HUES64 (cell line): ENCODE data around the gene STT3B.
A peak's percentile ranks its signal among the peaks of the same experiment; 100 is the strongest.

Experiments
- H3K27ac ChIP-seq: 2 replicates; pipeline ENCODE4 v1.7.0; 2013; ENCODE audit warnings: low read depth, low read length, inconsistent platforms
- H3K27me3 ChIP-seq: 2 replicates; pipeline ENCODE4 v1.6.1; 2013; ENCODE audit warnings: mild to moderate bottlenecking, low read length; ENCODE audit not compliant: insufficient read depth
- H3K36me3 ChIP-seq: 2 replicates; pipeline ENCODE4 v1.6.1; 2013; ENCODE audit warnings: mild to moderate bottlenecking, low read length; ENCODE audit not compliant: insufficient read depth
- H3K4me1 ChIP-seq: 2 replicates; pipeline ENCODE4 v1.6.1; 2013; ENCODE audit warnings: mild to moderate bottlenecking, low read length, moderate library complexity; ENCODE audit not compliant: insufficient read depth
- H3K4me3 ChIP-seq: 2 replicates; pipeline ENCODE4 v1.5.1; 2013; ENCODE audit warnings: mild to moderate bottlenecking, low read length, moderate library complexity
- H3K9ac ChIP-seq: 2 replicates; pipeline ENCODE4 v1.6.1; 2013; ENCODE audit warnings: mild to moderate bottlenecking, low read depth, low read length
- H3K9me3 ChIP-seq: 2 replicates; pipeline ENCODE4 v1.6.1; 2013; ENCODE audit warnings: low read depth, low read length; ENCODE audit not compliant: insufficient read depth
- WGBS: fragments of 150-250, 120-280 bp; methylation state at CpG from one replicate; pipeline ENCODE4 v1.1.7; 2013; ENCODE audit warnings: missing lambda C conversion rate; 5-methylcytosine and 5-hydroxymethylcytosine counted together

Gene STT3B

GRCh38 chr3:31536497-31536896, 3.8 kb downstream of the STT3B start:
- Histone ChIP-seq H3K4me1 (peaks cover 55% of the 10 kb centered on the region), H3K36me3 (no peaks in the 10 kb centered on the region), H3K27ac (no peak overlapping the region), H3K9ac (no peak overlapping the region), H3K27me3 (no peaks in the 10 kb centered on the region), H3K4me3 (peak overlapping the region; percentile 22; the same call in 1 of the 2 replicates), H3K9me3 (no peaks in the 10 kb centered on the region)
- no CpG with 5 or more reads among the region's 2 CpGs for WGBS

- Histone ChIP-seq H3K36me3 (no peaks in the 10 kb centered on the region), H3K9ac (no peak overlapping the region), H3K27me3 (no peaks in the 10 kb centered on the region), H3K9me3 (no peaks in the 10 kb centered on the region), H3K4me1 (peaks cover 56% of the 10 kb centered on the region), H3K4me3 (no peak overlapping the region), H3K27ac (no peak overlapping the region)
- 82% methylated on average over 2 of the region's 2 CpGs for WGBS
Measured at GRCh38 chr3:31538801-31539200, 6.1 kb downstream of the STT3B start.

GRCh38 chr3:31539275-31539674, 6.5 kb downstream of the STT3B start:
- Histone ChIP-seq H3K27ac (no peak overlapping the region), H3K9me3 (no peaks in the 10 kb centered on the region), H3K4me3 (no peak overlapping the region), H3K4me1 (peaks cover 58% of the 10 kb centered on the region), H3K27me3 (no peaks in the 10 kb centered on the region), H3K9ac (no peak overlapping the region), H3K36me3 (no peaks in the 10 kb centered on the region)
- no CpG with 5 or more reads among the region's 1 CpG for WGBS

- Histone ChIP-seq H3K36me3 (no peaks in the 10 kb centered on the region), H3K4me1 (peaks cover 59% of the 10 kb centered on the region), H3K9me3 (no peaks in the 10 kb centered on the region), H3K27ac (no peak overlapping the region), H3K9ac (no peak overlapping the region), H3K27me3 (no peaks in the 10 kb centered on the region), H3K4me3 (no peak overlapping the region)
- WGBS = 96% methylated on average over 2 of the region's 2 CpGs
Measured at GRCh38 chr3:31541089-31541488, 8.4 kb downstream of the STT3B start.

- H3K27ac ChIP-seq = no peak overlapping the region
- no peak overlapping the region for H3K4me3 ChIP-seq
- no peaks in the 10 kb centered on the region for H3K36me3 ChIP-seq
- H3K9me3 ChIP-seq = no peaks in the 10 kb centered on the region
- H3K27me3 ChIP-seq = no peaks in the 10 kb centered on the region
- H3K4me1 ChIP-seq = peaks cover 48% of the 10 kb centered on the region
- 100% methylated on average over 1 of the region's 1 CpG for WGBS
- no peak overlapping the region for H3K9ac ChIP-seq
Measured at GRCh38 chr3:31542246-31542645, 9.5 kb downstream of the STT3B start.

- Histone ChIP-seq H3K27ac (no peak overlapping the region), H3K27me3 (no peaks in the 10 kb centered on the region), H3K4me3 (no peak overlapping the region), H3K36me3 (no peaks in the 10 kb centered on the region), H3K9me3 (no peaks in the 10 kb centered on the region), H3K9ac (no peak overlapping the region), H3K4me1 (peaks cover 47% of the 10 kb centered on the region)
Measured at GRCh38 chr3:31543375-31543774, 10.7 kb downstream of the STT3B start.

- Histone ChIP-seq H3K27me3 (no peaks in the 10 kb centered on the region), H3K4me3 (no peak overlapping the region), H3K27ac (no peak overlapping the region), H3K9ac (no peak overlapping the region), H3K36me3 (no peaks in the 10 kb centered on the region), H3K4me1 (peaks cover 36% of the 10 kb centered on the region), H3K9me3 (no peaks in the 10 kb centered on the region)
- 85% methylated on average over 9 of the region's 9 CpGs for WGBS
Measured at GRCh38 chr3:31544634-31545033, 11.9 kb downstream of the STT3B start.

- no peak overlapping the region for H3K9ac ChIP-seq
- H3K27ac ChIP-seq = no peak overlapping the region
- no peaks in the 10 kb centered on the region for H3K27me3 ChIP-seq
- no peaks in the 10 kb centered on the region for H3K9me3 ChIP-seq
- H3K4me1 ChIP-seq = peaks cover 33% of the 10 kb centered on the region
- WGBS = 90% methylated on average over 1 of the region's 1 CpG
- no peaks in the 10 kb centered on the region for H3K36me3 ChIP-seq
- no peak overlapping the region for H3K4me3 ChIP-seq
Measured at GRCh38 chr3:31546162-31546561, 13.4 kb downstream of the STT3B start.

- Histone ChIP-seq H3K36me3 (no peaks in the 10 kb centered on the region), H3K27me3 (no peaks in the 10 kb centered on the region), H3K4me3 (no peak overlapping the region), H3K4me1 (peaks cover 33% of the 10 kb centered on the region), H3K9me3 (no peaks in the 10 kb centered on the region), H3K27ac (no peak overlapping the region), H3K9ac (no peak overlapping the region)
- WGBS = 89% methylated on average over 1 of the region's 1 CpG
Measured at GRCh38 chr3:31546725-31547124, 14.0 kb downstream of the STT3B start.

- H3K4me1 ChIP-seq = peaks cover 17% of the 10 kb centered on the region
- H3K4me3 ChIP-seq = no peak overlapping the region
- H3K9me3 ChIP-seq = 0 out of 2 replicates have a peak, but pooled peaks cover 3% of the 10 kb centered on the region
- no peaks in the 10 kb centered on the region for H3K27me3 ChIP-seq
- no peaks in the 10 kb centered on the region for H3K36me3 ChIP-seq
- H3K9ac ChIP-seq = no peak overlapping the region
- WGBS = 44% methylated on average over 2 of the region's 2 CpGs
- H3K27ac ChIP-seq = no peak overlapping the region
Measured at GRCh38 chr3:31550452-31551251, 17.9 kb downstream of the STT3B start.

GRCh38 chr3:31551646-31552045, 18.9 kb downstream of the STT3B start:
- no peak overlapping the region for H3K4me3 ChIP-seq
- 97% methylated on average over 2 of the region's 2 CpGs for WGBS
- no peak overlapping the region for H3K9ac ChIP-seq
- H3K27ac ChIP-seq = no peak overlapping the region
- no peaks in the 10 kb centered on the region for H3K36me3 ChIP-seq
- H3K4me1 ChIP-seq = peaks cover 12% of the 10 kb centered on the region; the same call in 1 of the 2 replicates
- H3K27me3 ChIP-seq = no peaks in the 10 kb centered on the region
- 0 out of 2 replicates have a peak, but pooled peaks cover 3% of the 10 kb centered on the region for H3K9me3 ChIP-seq
